GM18861 (cell line): ENCODE data around the gene CCDC184.
"Not testable (repeated sequence)": the region's sequence is repeated elsewhere in the genome, so short reads cannot be mapped to it uniquely, and the experiment has no call there.

ENCODE experiments used
- ATAC-seq: cut with Tn5 transposase; IDR thresholded peaks from one replicate; pipeline ENCODE4 v1.9.1; 2021; ENCODE audit not compliant: unreplicated experiment

CCDC184 gene

DNA sequence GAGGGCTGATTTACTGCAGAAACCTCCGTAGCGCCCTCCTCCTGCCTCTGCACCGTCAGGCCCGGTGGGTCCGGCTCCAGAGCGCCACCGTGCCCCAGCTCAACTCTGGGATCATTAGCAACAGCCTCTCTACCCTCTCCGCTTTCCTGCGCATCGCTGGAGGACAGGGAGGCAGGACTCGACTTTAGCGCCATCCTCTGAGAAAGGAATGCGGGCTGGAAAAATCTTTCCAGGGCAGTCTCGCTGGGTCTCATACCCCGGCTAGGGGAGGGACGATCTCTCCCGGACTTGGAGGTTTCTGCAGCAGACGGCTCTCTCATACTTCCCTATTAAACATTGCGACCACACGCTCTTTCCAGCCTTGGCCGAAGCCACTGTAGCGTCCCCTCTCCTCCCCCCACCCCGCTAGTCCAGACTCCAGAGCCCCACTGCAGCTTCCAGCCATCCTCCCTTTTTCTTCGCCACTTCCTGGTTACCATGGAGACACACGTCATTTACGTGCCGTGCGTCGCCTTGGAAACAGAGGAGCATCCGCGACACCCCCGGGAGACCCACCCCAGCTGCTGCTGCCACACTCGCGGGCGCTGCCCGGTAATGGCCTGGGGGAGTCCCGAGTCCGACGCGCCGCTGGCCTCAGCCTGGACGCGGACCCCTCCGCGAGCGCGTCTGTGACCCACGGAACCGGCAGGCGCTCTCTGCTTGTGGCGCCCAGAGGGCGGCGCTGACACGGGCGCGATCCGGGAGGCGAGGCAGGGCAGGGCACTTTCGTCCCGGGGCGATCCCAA is at the start of gene CCDC184:
TSS of gene CCDC184 (plus strand) at position 554 of the 785 bp plus-strand sequence. CDS start 479 bp downstream, outside the sequence.
- ATAC-seq, result peak; percentile 44

DNA sequence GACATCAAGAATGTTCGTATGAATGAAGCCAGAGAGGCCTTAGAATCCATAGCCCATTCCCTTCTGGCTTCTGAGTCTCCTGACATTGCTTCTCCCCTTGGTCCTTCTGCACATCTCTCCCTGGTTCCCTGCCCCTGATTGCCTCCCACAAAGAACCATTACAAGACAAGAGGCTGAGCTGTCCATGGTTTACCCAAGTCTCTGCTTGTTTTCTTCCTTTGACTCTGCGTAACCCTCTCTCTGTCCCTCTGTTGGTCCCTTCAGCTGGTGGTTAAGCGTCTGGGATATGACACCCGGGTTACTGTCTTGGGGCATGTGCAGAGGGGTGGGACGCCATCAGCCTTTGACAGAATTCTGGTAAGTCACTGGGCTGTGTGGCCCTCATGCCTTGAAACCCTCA is 48.4 kb upstream of the CCDC184 start:
- no peak for ATAC-seq

DNA sequence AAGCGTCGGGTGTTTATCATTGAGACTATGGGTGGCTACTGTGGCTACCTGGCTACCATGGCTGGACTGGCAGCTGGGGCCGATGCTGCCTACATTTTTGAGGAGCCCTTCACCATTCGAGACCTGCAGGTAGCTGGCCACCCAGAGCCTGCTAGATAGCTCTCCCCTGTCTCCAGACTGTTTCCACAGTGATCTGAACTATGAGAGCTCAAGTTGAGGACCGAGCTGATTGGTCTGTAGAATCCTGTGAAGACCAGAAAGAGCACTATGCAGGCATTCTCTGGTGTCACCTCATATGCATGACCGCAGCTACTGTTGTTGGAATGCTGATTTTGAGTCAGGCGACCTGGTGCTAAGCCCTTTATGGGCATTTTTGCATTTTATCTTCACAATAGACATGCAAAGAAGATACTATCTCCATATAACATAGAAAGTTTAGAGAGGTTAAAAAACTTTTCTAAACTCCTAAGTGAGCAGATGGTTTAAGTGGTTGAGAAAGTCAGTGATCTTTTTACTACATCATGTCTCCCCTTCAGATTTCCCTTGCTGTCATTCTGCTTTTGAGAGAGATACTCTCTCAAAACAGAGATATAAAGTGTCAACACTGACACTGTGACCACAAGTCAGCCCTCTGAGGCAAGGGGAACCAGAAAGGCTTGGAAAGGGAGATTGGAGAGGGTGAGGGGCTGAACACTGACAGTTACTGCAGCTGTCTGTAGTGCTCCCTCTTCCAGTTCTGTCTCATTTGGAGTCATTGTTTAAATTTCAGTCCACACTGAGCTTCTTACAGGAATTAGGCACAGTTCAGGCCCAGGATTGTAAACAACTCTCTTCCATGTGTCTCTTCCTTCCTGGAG is 40.4 kb upstream of the CCDC184 start:
- ATAC-seq, result no peak

DNA sequence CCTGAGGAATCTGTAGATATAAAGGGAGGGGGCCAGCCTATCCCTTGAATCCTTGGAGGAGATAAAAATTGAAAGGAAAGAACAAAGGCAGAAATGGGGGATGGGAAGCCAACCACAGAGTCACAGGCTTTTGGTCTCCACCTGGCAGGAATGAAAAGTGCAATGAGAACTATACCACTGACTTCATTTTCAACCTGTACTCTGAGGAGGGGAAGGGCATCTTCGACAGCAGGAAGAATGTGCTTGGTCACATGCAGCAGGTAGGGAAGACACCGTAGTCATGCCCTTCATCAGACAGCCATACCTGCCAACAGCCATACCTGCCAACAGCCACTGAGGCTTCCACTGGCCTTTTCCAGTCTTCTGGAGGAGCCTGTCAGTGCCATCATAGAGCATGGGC is 39.5 kb upstream of the CCDC184 start:
- ATAC-seq, result no peak

DNA sequence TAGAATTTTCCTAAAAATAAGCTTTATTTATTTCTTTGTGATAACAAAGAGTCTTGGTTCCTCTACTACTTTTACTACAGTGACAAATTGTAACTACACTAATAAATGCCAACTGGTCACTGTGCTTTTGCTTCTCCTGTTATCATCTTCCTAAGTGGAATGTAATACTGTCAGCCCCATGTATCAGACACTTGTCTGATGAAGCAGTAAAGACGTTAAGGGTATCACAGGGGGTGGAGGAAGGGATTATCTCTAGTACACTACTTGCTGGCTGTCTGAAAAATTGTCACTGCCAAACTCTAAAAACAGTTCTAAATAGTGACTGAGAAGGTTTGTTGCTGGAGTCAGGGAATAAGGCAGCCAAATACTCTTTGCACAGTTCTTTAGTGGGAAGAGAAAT is 37.5 kb upstream of the CCDC184 start:
- no peak for ATAC-seq

DNA sequence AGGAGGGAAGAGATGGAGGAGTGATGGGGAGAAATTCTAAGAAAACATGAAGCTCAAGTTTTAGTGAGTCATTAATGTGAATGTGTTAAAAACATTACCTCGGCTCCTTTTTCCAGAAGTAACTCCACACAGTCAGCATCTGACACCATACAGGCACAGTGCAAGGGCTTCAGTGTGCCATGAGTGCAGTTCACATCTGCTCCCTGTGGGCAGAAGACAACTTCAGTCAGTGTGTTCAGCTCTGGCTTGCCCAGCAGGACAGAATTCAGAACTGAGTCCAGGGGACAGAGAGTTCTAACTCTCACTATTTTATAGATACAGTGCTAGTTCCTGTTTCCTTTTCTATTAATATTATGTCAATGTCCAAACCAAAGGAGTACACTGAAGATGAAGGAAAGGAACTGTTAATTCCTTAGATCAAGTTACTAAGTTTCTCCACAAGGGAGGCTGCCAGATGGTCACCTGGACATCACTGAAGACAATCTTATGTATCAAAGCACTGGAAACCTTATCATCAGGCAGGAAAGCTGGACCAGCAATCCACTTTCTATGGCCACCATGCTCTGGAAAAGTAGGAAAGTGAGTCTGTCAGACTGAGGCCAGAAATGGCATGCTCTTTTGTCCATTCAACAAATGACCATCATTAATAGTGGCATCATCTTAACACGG is 32.2 kb upstream of the CCDC184 start:
- ATAC-seq, result no peak

DNA sequence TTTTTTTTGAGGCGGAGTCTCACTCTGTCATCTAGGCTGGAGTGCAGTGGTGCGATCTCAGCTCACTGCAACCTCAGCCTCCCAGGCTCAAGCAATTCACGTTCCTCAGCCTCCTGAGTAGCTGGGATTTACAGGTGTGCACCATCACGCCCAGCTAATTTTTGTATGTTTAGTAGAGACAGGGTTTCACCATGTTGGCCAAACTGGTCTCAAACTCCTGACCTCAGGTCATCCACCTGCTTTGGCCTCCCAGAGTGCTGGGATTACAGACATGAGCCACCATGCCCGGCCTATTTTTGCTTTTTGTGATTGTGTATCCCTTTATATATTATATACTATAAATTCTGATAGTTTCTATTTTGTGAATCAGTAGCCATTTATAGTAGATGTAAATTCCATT is 27.7 kb upstream of the CCDC184 start:
- ATAC-seq, result not testable (repeated sequence)

DNA sequence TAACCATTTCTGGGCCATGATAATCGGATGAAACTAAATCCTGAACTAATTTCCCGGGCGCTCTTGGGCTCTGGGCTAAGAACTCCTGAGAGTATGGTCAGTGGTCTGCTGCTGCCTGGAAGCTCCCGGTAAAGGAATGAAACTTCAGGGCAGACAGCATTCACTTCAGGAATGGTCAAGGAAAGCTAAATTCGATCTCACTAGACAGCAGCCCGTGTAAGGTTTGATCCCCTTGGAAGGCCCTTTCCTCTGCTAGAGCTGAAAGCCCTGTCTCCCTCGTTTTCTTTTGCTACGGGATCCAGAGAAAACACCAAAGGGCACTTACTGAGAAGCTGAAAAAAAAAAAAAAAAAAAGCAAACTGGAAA is 26.8 kb upstream of the CCDC184 start:
- ATAC-seq, result no peak

DNA sequence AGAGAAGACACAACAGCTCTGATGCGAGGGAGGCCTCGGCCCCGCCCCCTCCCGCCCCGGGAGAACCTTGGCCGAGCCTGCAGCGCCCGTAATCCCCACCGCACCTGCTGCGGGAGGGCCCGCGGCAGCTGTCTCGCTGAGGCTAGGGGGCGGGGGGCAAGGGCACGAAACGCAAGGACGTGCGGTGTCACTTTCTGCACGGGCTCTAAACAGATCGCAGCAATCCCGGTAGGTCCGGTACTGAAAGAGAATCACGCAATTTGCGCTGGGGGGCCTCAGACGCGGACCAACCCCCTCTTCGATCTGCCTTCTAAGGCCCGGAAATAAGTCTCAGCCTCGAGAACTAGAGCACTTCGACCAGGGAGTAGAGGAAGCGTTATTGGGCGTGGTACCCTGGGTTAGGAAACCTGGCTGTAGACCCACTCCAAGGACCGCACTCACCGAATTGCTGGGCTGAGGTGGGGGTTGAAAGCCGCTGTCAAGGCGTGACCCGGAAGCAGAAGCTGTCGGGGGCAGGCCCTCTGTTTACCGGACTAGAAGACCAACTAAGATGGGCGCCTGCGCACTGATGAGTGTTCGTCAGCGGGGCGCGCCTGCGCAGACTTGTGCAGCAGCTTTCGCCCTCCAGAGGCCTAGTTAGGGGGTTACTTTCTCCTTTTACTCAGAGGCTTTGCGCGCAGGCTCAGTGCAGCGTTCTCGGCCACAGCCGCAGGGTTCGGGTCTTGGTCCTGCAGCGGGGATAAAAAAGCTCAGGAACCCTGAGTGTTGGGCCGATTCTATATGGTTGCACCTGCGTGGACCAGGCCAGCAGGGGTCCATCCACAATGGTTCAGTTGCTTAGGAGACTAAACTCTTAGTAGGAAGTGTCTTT is 26.2 kb upstream of the CCDC184 start, which contains the start of gene ASB8:
TSS of gene ASB8 (minus strand) at position 498 of the 871 bp plus-strand sequence. CDS start 4,019 bp downstream, outside the sequence.
- ATAC-seq, result peak; percentile 90

DNA sequence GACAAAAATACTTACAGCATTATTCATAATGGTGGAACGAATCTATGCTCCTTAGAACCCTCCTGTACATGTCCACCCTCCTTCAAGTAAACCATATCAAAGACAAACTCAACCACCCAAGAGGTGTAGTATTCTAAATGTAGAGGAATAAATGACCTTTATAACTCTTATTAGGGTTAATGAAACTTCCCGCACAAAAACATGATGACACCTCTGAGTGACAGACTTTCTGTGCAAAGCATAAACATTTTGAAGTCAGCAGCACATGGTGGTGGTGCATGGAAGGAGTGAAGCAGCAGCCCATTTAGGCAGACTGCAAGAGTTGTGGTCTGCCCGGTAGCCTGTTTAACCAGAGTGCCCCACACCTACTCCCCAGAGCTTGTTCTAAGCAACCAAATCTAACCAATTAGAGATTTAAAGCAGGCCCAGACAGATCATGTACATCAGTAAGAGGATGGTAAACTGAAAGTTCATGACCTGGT is 25.5 kb upstream of the CCDC184 start:
- no peak for ATAC-seq

DNA sequence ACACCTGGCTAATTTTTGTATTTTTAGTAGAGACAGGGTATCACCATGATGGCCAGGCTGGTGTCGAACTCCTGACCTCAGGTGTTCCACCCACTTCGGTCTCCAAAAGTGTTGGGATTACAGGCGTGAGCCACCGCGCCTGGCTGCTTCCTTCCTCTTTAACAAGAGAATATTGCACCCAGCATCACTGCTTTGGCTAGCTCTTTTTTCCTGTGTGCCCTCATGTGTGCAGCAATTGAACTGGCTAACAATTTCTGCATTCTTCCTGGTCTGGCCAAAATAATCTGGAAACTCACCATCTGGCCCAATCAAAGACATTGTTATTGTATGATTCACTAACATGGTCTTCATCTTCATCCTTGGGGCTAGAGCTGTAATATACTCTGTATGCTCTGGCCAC is 23.4 kb upstream of the CCDC184 start:
- no peak for ATAC-seq

DNA sequence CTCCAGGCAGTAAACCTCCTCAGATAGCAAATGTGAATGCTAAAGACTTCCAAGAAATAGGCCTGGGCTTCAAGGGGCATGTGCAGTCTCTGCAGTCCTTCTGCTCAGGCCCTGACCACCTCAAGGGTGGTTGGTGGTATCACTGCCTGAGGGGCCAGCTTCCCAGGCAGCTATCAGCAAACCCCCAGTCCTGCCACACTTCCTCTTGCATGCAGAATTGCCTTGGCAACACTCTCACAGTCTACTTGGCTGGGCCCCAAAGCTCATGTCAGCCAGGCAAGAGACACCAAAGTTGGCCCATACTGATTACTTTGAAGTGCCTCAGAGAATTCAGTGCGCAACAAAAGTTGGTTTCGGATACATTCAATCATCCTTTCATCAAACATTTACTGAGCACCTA is 22.6 kb upstream of the CCDC184 start:
- no peak for ATAC-seq

DNA sequence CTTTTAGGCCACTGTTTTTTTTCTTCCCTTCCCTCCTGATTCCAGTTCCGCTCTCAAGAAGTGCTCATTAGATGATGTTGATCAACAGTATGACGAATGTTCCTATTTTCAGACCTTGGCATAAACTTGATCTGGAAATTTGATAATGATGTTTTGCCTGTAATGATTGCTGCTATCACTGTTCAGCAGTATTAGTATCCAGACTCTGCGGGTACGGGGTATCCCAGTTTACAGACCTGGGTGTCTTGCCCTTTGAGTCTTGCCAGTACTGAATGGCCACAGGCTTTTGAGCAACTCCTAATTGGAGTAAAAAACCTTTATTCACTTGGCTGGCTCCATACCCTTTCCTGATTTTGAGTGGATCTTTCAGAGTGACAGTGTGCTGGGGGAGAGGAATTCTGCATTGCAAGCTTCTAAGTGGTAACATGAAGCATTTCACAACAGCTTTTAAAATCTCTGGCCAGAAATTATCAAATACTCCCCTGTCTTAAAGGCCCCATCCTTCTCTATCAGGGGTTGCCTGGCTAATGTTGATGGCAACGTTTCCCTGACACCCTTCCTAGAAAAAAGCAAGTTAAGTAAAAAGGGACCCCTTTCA is 20.2 kb upstream of the CCDC184 start:
- ATAC-seq, result no peak

DNA sequence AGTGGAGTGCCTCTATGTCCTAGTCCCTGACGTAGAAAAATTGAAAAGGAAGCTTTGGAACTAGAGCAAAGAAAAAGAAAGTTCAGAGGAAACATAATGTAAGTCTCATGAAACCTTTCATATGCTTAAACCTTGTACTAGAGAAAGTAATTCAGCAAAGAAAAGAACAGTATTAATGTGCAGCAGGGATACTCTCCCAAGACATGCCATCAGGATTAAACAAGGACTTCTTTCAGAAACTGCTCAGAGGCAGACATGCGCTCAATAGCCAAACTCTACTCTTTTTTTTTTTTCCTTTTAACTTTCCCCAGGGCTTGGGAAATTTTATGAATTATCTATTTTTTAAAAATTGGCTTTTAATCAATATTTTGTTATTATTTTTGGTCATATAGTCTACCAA is 19.0 kb upstream of the CCDC184 start:
- ATAC-seq, result no peak

DNA sequence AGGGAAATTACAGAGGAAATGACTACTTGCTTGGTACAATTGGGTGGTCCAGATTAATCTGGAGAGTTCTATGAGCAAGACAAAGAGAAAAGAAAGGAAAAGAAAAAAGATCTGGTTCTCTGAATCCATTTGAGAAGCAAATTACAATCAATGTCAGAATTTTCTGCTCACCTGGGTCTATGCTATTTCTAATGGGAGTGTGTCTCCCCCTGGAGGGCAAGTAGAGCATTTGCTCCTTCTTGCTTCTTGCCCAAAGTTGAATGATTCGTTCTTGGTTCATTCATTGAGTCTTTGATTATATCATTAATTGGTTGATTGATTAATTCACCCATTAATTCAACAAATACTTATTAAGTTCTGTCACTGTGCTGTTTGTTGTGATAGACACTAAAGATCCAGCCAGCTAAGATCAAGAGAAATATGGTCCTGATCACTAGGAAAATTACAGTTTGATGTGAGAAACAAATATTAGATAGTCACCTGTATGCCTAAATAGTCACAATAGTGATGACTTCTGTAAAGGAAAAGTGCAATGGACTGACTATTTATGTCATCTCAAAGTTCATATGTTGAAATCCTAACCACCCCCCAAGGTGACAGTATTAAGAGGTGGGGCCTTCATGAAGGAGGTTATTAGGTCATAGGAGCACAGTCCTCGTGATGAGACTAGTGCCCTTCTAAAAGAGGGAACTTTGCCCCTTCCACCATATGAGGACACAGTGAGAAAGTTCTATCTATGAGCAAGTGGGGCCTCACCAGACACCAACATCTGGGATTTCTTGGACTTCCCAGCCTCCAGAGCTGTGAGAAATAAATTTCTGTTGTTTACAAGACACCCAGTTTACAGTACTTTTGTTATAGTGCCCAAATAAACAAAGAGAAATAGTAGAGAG is 18.1 kb upstream of the CCDC184 start:
- no peak for ATAC-seq

DNA sequence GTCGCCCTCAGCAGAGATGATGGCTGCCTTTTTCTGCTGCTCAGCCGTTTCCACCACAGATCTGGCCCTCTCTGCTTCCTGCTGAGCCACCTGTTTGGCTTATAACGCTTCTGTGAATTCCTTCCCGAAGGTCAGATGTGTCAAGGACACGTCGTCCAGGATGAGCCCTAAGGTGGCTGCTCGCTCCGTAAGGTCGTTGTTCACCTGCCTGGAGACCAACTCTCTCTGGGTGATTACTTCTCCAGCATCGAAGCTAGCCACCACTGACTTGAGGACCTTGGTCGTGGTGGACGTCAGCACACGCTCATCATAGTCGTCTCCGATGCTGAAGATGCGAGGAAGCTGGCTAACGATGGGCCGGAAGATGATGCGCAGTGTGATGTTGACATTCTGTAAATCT is 14.4 kb upstream of the CCDC184 start:
- no peak for ATAC-seq

DNA sequence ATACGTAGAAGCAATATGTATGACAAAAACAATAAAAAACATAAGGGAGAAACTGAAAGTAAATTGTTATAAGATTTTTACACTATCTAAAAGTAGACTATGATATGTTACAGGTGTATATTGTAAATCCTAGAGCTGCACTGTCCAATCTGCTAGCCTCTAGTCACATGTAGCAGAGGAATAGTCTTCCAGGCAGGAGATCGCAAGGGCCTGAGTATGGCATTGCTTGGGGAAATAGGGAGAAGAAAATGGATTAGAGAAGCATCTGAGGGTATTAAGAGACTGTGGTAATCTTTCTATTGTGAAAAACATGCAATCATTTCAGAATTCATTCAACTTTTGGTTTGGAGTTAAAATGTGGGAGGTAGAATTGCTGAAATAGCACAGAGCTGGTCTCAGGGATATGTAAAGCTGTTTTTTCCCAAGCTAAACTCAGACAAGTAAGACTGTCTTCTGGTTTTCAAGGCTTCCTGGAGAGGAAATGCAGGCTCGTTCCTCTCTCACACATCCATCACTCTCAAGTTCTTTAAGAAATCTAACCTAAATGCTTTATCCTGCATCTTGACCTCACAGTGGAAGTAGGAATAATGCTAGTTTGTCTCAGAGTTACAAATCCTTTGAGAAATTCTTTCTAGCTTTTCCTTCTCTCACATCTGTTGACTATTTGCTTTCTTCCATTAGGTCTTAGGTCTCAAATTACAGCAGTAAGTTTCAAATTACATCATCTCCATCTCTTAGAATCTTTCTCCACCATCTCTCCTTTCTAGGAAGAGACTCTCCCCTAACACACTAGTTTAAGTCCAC is 7.6 kb upstream of the CCDC184 start:
- no peak for ATAC-seq

DNA sequence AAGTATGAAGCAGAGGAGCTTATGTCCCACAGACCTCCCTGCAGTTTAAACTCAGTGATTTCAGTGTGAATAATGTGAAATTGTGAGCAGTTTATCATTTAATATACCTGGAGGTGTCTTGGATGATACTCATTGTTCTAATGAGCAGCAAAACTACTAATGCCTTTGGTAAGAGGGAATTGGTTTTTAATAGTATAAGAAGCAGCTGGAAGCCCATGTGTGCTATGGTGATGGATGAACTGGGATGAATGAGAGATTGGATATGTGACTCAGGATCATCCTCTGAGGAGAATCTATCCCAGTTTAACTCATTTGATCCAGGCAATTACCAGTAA is 7.1 kb upstream of the CCDC184 start:
- no peak for ATAC-seq
